Fibroblast of lung (primary cell): Measurements from ENCODE around the gene DAAM1. TPM values are rescaled to one million over a fixed set of nuclear protein-coding genes. Genes with fewer than 3 reads are reported as not detected.

Source experiments
- DNase-seq, 2 donors: peaks; one replicate each; pipeline versions ENCODE4 v3.0.0 to v3.0.0-alpha.2; 2010; ENCODE audit warnings: low read depth in 2 of 2
- H2AFZ ChIP-seq: 2 replicates; pipeline ENCODE4 v1.5.1; 2012; ENCODE audit warnings: low read length, control low read depth, inconsistent platforms
- H3K27ac ChIP-seq: 2 replicates; pipeline ENCODE4 v1.5.1; 2011; ENCODE audit warnings: low read length, control low read depth; ENCODE audit not compliant: insufficient read depth
- H3K27me3 ChIP-seq: 2 replicates; pipeline ENCODE4 v1.5.1; 2011; ENCODE audit warnings: mild to moderate bottlenecking, low read length; ENCODE audit not compliant: control insufficient read depth, insufficient read depth
- H3K36me3 ChIP-seq: 2 replicates; pipeline ENCODE4 v1.5.1; 2011; ENCODE audit warnings: low read length; ENCODE audit not compliant: control insufficient read depth, insufficient read depth
- H3K4me1 ChIP-seq: 2 replicates; pipeline ENCODE4 v1.5.1; 2011; ENCODE audit warnings: low read length; ENCODE audit not compliant: control insufficient read depth, insufficient read depth; ENCODE audit errors: extremely low read depth
- H3K4me2 ChIP-seq: 2 replicates; pipeline ENCODE4 v1.5.1; 2011; ENCODE audit warnings: low read length, control low read depth; ENCODE audit not compliant: insufficient read depth; ENCODE audit errors: extremely low read depth
- H3K4me3 ChIP-seq, 4 experiments: fragments of 200-600 bp in 1 of 4; sonication (generic) in 1 of 4; replicated peaks in 1 of 4; 2 replicates each; pipeline ENCODE4 v1.5.1; 2011 to 2016; ENCODE audit warnings: low read length in 4 of 4, low read depth in 3 of 4, mild to moderate bottlenecking in 3 of 4, control low read depth in 2 of 4, inconsistent platforms in 1 of 4, mixed read lengths in 1 of 4; ENCODE audit not compliant: insufficient read depth in 1 of 4; ENCODE audit errors: control extremely low read depth in 1 of 4
- H3K79me2 ChIP-seq: 2 replicates; pipeline ENCODE4 v1.5.1; 2012; ENCODE audit warnings: mild to moderate bottlenecking, low read length, inconsistent platforms; ENCODE audit not compliant: control insufficient read depth, insufficient read depth
- H3K9ac ChIP-seq: 2 replicates; pipeline ENCODE4 v1.5.1; 2011; ENCODE audit warnings: mild to moderate bottlenecking, low read length, control low read depth; ENCODE audit not compliant: insufficient read depth
- H3K9me3 ChIP-seq: 2 replicates; pipeline ENCODE4 v1.5.1; 2012; ENCODE audit warnings: low read depth, low read length; ENCODE audit not compliant: control insufficient read depth, insufficient read depth
- H4K20me1 ChIP-seq: 2 replicates; pipeline ENCODE4 v1.5.1; 2011; ENCODE audit warnings: low read length; ENCODE audit not compliant: control insufficient read depth, insufficient read depth; ENCODE audit errors: extremely low read depth
- CTCF ChIP-seq, 2 donors: IDR thresholded peaks in 1 of 2; conservative IDR thresholded peaks in 1 of 2; 1 replicate in 1 of 2; 2 replicates in 1 of 2; pipeline ENCODE4 v1.5.1; 2011 to 2012; ENCODE audit warnings: low read length in 2 of 2, control low read depth in 1 of 2, inconsistent platforms in 1 of 2, low read depth in 1 of 2, mild to moderate bottlenecking in 1 of 2
- EZH2 ChIP-seq: IDR thresholded peaks from 2 replicates; pipeline ENCODE4 v1.5.1; 2012; ENCODE audit warnings: low read length, control low read depth, mild to moderate bottlenecking; ENCODE audit errors: missing control alignments
- polyA plus RNA-seq, 2 donors: library from polyadenylated mRNA; depleted of rRNA in 1 of 2; stranded (reverse) in 1 of 2; unstranded in 1 of 2; fragments of >200 nt; gene quantifications; 2 replicates each; pipeline ENCODE4 v1.2.1, GENCODE V29; 2011 to 2012; ENCODE audit warnings: missing spikeins in 1 of 2
- total RNA-seq: library from RNA; depleted of rRNA; stranded (reverse); fragments of >200 nt; gene quantifications from 2 replicates; pipeline ENCODE4 v1.2.1, GENCODE V29; 2014

The DAAM1 gene
- total and polyA plus RNA-seq, 2 donors (not counting 1 experiment from before 2014, with no cell fraction given): 15.5 to 36.3 TPM

GRCh38 chr14:59332727-59333126 lies 144.3 kb downstream of the DAAM1 start:
- no peak overlapping the region for H3K9ac ChIP-seq
- peak; percentile 84 to 95 for DNase-seq
- no peaks in the 10 kb centered on the region for H3K36me3 ChIP-seq
- H2AFZ ChIP-seq: no peak overlapping the region
- H3K4me1 ChIP-seq: peaks cover 14% of the 10 kb centered on the region
- H3K27ac ChIP-seq: peak overlapping the region; percentile 69
- no peak for TF ChIP-seq CTCF (conservative IDR thresholded peaks at IDR 0.05 in 1 of 2, IDR thresholded peaks at IDR 0.05 in 1 of 2; ENCODE audit: low read depth in 1 of 2, low read length in 2 of 2)
- no peak for TF ChIP-seq EZH2
- no peaks in the 10 kb centered on the region for H3K9me3 ChIP-seq
- no peak overlapping the region for H3K4me3 ChIP-seq
- no peaks in the 10 kb centered on the region for H3K79me2 ChIP-seq
- H3K4me2 ChIP-seq: no peak overlapping the region
- no peaks in the 10 kb centered on the region for H4K20me1 ChIP-seq
- H3K27me3 ChIP-seq: no peaks in the 10 kb centered on the region

- peaks cover 15% of the 10 kb centered on the region for H3K4me1 ChIP-seq
- H3K4me3 ChIP-seq: no peak overlapping the region
- no peaks in the 10 kb centered on the region for H3K9me3 ChIP-seq
- H3K27ac ChIP-seq: peak overlapping the region; percentile 69
- H3K9ac ChIP-seq: no peak overlapping the region
- no peaks in the 10 kb centered on the region for H4K20me1 ChIP-seq
- H2AFZ ChIP-seq: no peak overlapping the region
- no peaks in the 10 kb centered on the region for H3K27me3 ChIP-seq
- no peaks in the 10 kb centered on the region for H3K79me2 ChIP-seq
- no peak overlapping the region for H3K4me2 ChIP-seq
- H3K36me3 ChIP-seq: no peaks in the 10 kb centered on the region
- no peak for DNase-seq
- TF ChIP-seq CTCF (conservative IDR thresholded peaks at IDR 0.05 in 1 of 2, IDR thresholded peaks at IDR 0.05 in 1 of 2; ENCODE audit: low read depth in 1 of 2, low read length in 2 of 2): no peak
- TF ChIP-seq EZH2: no peak
Observed at GRCh38 chr14:59333235-59333634, 144.8 kb downstream of the DAAM1 start.

- Histone ChIP-seq H4K20me1 (no peaks in the 10 kb centered on the region), H3K4me2 (no peak overlapping the region), H2AFZ (no peak overlapping the region), H3K4me1 (peaks cover 15% of the 10 kb centered on the region), H3K27ac (peak overlapping the region; percentile 69), H3K9ac (no peak overlapping the region), H3K36me3 (no peaks in the 10 kb centered on the region), H3K9me3 (no peaks in the 10 kb centered on the region), H3K79me2 (no peaks in the 10 kb centered on the region), H3K27me3 (no peaks in the 10 kb centered on the region), H3K4me3 (no peak overlapping the region)
- TF ChIP-seq CTCF (conservative IDR thresholded peaks at IDR 0.05 in 1 of 2, IDR thresholded peaks at IDR 0.05 in 1 of 2; ENCODE audit: low read depth in 1 of 2, low read length in 2 of 2): no peak
- TF ChIP-seq EZH2: no peak
- peak; percentile 96 for DNase-seq
Observed at GRCh38 chr14:59333668-59334067, 145.2 kb downstream of the DAAM1 start.
